CD4-positive, alpha-beta T cell treated with Interleukin-1 beta for 1 hour (primary cell): ENCODE measurements around the gene YEATS4.

Source experiments
- DNase-seq, 2 donors: peaks; one replicate each; pipeline ENCODE4 v3.0.0-alpha.2; 2020 to 2022

Gene YEATS4

DNA sequence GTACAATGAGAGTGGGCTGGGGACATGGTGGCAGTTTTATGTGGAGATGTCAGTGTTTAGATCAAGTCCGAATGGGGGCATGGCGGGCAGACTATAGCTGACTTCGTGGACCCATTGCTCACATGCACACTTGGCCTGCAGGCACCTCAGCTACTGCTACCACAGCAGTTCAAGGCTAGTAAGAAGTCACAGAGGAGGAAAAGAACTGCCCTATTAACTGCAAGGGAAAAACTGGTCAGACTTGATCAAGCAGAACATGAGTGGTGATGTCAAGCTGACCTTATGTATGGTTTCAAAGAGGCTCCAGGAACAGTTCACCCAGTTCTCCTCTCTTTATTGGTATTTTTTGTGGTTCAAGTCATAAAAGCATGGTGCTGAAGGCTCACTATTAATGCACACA is 80.5 kb downstream of the YEATS4 start:
- DNase-seq = no peak
